ENCODE results near the gene NLRP12.
"Not testable (repeated sequence)": the region's sequence is repeated elsewhere in the genome, so short reads cannot be mapped to it uniquely, and the experiment has no call there.

Gene NLRP12, protein sequence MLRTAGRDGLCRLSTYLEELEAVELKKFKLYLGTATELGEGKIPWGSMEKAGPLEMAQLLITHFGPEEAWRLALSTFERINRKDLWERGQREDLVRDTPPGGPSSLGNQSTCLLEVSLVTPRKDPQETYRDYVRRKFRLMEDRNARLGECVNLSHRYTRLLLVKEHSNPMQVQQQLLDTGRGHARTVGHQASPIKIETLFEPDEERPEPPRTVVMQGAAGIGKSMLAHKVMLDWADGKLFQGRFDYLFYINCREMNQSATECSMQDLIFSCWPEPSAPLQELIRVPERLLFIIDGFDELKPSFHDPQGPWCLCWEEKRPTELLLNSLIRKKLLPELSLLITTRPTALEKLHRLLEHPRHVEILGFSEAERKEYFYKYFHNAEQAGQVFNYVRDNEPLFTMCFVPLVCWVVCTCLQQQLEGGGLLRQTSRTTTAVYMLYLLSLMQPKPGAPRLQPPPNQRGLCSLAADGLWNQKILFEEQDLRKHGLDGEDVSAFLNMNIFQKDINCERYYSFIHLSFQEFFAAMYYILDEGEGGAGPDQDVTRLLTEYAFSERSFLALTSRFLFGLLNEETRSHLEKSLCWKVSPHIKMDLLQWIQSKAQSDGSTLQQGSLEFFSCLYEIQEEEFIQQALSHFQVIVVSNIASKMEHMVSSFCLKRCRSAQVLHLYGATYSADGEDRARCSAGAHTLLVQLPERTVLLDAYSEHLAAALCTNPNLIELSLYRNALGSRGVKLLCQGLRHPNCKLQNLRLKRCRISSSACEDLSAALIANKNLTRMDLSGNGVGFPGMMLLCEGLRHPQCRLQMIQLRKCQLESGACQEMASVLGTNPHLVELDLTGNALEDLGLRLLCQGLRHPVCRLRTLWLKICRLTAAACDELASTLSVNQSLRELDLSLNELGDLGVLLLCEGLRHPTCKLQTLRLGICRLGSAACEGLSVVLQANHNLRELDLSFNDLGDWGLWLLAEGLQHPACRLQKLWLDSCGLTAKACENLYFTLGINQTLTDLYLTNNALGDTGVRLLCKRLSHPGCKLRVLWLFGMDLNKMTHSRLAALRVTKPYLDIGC

DNA sequence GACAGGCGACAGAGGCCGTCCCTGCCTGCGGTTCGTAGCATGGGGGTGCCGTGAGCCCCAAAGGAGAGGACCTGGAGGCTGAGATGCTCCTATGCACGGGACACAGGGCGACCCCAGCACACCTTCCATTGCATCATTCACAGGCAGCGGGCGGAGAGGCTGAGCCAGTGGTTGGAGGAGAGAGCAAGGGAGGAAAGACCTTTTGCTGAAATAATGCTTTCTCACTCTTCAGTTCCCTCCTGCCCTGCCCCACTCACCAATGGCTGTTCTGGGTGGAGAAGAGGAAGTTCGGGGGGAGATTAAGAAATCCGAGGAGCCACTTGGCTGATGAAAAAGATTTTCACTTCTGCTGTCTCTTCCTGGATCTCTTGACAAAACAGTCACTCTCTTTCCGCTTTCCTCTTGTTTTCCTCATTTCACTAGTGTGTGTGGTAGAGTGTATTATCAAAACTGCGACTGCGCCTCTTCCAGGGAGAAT, at the start of gene NLRP12:
TSS of gene NLRP12 (minus strand) at position 181 of the 478 bp plus-strand sequence. CDS start at position 41, 140 bp downstream.
- DNase-seq (ENCODE audit: low read depth in 2 of 2, low spot score in 1 of 2) = no peak

DNA sequence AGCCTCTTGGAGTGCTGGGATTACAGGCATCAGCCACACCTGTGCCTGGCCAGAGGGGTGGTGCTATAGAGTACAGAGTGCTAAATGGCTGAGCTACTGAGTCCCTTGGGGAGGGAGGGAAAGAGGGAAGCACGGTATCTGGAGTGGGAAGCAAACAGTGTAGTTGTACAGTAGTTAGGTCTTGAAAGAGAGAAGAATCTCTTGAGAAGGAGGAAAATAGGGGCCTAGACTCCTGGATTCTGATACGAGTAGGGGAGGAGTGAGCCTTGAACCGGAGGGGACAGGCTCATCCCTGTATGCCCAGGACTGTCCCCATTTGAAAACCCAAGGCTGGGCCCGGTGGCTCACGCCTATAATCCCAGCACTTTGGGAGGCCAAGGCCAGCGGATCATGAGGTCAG, 48.6 kb upstream of the NLRP12 start:
- DNase-seq (ENCODE audit: low read depth in 2 of 2, low spot score in 1 of 2) = no peak

DNA sequence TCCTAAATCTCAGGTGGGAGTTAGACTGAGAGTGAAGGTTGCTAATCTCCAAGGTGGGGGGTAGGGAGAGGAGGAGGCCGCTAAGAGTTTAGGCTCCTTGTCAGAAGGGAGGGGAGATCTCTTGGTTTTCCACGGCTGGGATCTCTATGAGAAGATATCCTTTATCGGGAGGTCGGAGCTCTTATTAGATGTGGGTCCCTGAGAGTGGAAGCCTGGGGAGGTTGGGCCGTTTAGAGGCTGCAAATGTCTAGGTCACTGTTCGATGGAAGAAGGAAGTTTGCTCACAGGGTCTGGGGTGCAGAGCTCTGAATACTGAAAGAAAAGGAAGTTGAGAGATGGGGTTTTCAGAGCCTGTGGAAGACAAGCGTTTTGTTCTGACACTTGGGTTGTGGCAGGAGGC, 47.3 kb upstream of the NLRP12 start:
- no peak for DNase-seq (ENCODE audit: low read depth in 2 of 2, low spot score in 1 of 2)

DNA sequence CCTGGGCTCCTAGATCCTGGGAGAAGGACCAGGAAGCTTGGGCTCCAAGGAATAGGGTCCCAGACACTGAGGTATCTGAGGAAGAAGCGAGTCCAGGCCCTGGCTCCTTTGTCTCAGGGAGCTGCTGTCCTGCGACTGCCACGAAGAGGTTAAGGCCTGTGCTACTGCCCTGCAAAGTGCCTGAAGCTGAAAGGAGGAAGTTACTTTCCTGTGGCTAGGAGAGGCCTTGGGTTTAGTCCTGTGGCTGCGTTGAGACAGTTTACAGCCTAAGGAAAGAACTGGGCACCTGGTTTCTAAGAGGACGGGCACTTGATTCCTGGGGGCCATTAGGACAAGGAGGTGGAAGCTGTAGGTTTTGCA, 46.4 kb upstream of the NLRP12 start:
- DNase-seq (ENCODE audit: low read depth in 2 of 2, low spot score in 1 of 2) = no peak

DNA sequence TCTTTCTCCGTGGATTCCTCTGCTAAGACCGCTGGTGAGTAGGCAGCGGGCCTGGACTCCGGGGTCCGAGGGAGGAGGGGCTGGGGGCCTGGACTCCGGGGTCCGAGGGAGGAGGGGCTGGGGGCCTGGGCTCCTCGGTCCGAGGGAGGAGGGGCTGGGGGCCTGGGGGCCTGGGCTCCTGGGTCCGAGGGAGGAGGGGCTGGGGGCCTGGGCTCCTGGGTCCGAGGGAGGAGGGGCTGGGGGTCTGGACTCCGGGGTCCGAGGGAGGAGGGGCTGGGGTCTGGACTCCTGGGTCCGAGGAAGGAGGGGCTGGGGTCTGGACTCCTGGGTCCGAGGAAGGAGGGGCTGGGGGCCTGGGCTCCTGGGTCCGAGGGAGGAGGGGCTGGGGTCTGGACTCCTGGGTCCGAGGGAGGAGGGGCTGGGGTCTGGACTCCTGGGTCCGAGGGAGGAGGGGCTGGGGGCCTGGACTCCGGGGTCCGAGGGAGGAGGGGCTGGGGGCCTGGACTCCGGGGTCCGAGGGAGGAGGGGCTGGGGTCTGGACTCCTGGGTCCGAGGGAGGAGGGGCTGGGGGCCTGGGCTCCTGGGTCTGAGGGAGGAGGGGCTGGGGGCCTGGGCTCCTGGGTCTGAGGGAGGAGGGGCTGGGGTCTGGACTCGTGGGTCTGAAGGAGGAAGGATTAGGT, 45.8 kb upstream of the NLRP12 start:
- not testable (repeated sequence) for DNase-seq (ENCODE audit: low read depth in 2 of 2, low spot score in 1 of 2)

DNA sequence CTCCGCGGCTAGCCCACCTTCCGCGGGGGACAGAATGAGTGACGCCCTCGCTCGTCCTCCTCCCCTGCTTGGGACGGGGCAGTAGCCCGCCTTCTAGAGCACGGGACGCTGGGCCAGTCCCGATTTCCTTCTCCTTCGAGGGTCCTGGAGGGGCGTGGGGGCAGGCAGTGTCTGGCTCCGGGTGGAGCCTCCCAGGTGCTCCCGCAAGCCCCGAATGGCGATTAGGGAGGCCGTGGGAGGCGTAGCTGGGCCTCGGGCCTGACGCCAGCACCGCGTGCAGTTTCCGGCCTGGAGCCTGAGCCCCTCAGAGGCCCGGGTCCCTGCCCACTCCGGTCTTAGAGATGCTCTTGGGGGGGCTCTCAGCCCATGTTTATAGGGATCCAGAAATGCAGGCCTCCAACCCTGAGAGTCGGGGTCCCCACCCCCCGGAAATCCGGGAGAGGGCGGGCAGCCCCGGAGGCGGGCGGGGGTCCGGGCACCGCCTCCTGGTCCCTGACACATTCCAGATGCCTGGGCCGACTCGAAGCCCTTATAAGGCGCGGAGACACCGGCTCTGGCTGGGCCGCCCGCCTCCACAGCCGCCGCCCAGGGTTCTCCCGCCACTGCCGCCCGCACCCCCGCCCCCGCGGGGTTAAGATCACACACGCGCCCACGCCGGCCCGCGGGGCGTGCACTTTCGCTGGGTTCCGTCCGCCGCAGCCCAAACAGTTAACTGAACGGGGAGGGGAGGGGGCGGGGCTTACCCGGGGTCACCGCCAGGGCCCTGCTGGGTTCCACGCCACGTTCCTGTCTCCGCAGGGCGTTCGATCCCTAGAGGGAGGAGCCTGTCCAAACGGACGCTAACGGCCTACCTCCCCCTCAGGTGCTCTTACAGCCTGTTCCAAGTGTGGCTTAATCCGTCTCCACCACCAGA, 45.0 kb upstream of the NLRP12 start:
- DNase-seq (ENCODE audit: low read depth in 2 of 2, low spot score in 1 of 2) = peak; percentile 54 to 83

DNA sequence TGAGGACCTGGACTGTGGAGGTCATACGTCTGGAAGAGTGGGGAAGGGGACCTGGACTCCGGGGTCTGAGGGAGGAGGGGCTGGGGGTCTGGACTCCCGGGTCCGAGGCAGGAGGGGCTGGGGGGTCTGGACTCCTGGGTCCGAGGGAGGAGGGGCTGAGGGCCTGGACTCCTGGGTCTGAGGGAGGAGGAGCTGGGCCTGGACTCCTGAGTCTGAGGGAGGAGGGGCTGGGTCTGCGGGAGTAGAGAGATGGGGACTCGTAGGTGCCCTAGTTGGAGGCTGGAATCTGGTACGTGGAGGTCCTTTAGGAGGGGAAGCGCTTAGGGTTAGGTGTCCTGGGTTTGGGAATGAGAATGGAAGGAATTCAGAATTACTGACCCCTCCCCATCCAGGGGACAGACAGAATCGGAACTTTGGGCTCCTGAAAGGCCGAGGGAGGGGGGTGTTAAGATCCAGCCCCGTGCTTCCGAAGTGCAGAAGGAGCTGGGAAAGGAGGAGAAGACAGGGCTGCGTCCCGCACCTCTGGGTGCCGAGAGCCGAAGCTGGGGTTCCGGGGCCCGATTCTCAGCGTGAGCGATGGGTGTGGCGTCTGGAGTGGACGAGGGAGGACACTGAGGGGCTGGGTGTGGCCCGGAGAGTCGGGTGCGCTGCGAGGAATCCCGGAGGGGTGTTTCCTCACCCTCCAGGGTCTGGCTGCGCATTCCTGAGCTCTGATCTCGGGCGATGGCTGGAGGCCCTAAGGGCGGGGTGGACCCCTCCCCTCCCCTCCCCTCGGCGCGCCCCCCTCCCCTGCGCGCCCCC, 44.2 kb upstream of the NLRP12 start:
- DNase-seq (ENCODE audit: low read depth in 2 of 2, low spot score in 1 of 2) = no peak

DNA sequence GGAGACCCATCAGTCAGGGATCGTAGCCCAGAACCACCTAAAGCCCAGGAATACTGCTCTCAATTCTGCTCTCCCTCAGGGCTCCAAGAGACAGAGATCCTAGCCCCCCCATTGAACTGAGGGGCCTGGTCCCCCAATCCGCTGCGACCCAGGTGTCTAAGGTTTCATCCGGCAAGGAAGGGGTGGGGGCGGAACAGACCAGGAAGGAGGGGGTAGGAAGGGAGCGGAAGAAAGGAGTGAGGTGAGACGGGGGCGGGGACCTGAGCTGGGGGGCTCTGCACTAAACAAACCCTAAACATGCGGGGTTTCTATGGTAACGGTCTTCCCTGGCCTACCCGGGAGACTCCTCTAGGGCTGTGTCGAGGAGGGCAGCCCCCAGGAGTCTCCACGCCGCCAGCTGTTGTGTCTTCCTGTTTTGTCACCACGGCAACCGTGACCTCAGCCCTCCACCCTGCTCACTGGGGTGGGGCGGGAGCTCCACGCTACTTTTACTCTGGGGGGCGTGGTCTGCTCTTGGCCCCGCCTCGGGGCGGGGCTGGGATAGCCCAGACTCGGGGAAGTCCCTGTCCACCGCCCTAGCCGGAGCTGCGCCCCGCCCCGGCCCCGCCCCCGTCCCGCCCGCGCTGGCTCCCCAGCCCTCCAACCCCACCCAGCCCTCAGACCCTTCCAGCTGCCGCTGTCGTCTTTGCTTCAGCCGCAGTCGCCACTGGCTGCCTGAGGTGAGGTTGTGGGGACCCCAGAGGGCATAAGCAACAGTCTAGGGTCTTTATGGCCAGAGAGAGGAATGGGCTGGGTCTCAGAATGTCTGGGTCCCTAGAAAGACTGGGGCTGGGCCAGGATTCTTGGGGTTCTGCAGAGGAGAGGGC, 43.3 kb upstream of the NLRP12 start, which contains the start of gene MYADM:
TSS of gene MYADM (plus strand) at position 659 of the 866 bp plus-strand sequence. CDS start 5,647 bp downstream, outside the sequence.
- DNase-seq (ENCODE audit: low read depth in 2 of 2, low spot score in 1 of 2) = peak; percentile 99

DNA sequence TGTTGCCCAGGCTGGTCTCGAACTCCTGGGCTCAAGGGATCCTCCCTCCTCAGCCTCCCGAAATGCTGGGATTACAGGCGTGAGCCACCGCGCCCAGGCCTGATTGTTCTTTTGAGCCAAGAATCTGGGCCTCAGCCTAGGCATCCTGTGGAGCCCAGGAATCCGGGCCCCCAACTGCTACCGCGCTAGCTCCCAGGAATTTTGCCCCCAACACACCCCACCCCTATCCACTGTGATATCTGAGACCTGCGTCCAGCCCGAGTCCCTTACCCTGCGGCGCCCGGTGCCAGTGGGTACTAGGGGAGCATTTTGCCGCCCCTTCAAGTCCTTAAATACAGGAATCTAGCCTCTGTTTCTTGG, 42.7 kb upstream of the NLRP12 start:
- DNase-seq (ENCODE audit: low read depth in 2 of 2, low spot score in 1 of 2) = no peak

DNA sequence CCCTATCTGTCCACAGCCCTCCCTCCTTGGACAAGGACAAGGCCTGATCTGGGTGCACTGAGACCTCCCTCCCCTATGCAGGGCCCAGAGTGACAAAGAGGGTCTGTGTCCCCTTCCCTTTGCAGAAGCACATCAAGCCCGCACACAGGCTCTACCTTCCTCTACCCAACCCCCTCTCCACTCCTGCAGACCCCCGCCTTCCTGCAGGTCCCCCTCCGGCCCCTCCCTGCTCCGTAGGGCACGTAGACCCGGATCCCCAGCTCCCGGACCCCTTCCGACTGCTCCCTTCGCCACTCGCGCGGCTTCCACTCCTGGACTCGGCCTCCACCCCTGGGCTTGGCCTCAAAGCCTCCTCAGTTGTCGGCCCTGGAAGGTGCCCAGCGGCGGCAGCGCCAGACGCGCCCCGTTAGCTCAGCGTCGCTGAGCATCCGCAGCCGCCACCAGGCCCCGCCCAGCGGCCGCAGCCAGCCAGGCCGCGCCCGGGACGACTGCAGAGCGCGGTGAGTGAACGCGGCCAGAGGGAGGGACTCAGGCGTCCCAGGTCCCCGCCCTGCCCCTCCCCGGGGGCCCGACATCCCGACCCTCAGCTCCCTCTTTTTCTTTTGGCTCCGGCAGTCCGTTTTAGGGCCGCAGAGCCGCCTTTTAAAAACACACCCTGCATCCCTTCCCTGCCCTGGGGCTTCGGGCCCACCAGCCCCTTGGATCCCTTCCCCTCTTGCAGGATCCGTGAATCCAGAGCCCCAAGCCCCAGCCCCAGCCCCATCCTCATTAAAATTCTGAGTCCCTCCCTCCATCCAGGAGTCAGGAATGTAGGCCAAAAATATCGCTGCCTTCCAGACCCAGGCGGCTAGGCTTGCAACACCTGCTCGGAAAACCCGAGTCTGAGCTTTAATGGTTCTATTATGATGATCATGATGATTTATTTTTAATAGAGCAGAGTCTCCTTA, 42.1 kb upstream of the NLRP12 start:
- no peak for DNase-seq (ENCODE audit: low read depth in 2 of 2, low spot score in 1 of 2)

DNA sequence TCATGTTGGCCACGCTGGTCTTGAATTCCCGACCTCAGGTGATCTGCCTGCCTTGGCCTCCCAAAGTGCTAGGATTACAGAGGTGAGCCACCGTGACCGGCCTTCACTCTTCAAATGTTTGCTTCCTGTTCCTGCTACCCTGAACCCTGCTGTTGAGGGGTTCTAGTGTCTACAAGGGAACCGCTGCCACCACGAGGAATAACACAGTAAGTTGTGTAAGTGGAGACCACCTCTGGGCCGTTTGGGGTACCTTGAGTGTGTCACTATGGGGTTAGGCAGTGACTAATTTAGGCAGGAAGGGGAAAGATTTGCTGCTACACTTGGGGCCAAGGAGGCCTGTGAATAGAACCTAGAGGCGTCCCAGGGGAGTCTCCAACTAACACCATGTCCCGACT, 41.4 kb upstream of the NLRP12 start:
- no peak for DNase-seq (ENCODE audit: low read depth in 2 of 2, low spot score in 1 of 2)

DNA sequence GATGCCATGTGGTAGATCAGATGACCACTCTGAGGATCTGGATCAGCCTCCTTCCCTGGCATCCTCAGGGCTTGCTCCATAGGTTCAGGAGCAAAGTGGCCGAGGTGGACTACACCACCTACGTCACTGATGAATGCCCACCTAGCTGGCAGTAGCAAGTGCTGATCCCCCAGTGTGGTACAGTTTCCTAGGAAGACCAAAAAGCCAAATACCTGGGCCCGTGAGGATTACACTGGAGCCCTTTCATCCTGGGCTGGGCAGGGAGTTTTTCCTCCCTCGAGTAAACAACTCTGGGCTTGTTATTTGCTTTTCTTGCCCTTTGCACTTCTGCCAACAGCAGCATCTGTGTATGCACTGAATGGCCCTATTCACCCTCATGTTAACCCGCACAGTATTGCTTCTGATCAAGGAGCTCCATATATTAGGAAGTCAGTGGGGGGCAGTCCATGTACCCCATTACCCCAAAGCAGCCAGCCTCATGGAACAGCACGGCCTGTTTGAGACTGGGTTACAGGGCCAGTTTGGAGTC, 40.3 kb upstream of the NLRP12 start:
- no peak for DNase-seq (ENCODE audit: low read depth in 2 of 2, low spot score in 1 of 2)

DNA sequence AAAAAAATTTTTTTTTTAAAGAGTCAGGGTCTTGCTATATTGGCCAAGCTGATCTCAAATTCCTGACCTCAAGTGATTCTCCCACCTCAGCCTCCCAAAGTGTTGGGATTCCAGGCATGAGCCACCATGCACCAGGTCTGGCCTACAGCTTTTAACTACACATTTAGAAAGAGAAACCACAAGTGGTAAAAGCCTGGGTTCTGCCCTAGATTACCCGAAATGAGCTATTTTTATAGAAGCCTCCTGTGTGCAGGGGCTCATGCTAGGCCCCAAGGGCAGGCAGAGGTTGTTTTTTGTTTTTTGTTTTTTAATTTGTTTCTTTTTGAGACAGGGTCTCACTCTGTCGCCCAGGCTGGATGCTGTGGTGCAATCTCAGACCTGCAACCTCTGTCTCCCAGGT, 29.6 kb upstream of the NLRP12 start:
- no peak for DNase-seq (ENCODE audit: low read depth in 2 of 2, low spot score in 1 of 2)

DNA sequence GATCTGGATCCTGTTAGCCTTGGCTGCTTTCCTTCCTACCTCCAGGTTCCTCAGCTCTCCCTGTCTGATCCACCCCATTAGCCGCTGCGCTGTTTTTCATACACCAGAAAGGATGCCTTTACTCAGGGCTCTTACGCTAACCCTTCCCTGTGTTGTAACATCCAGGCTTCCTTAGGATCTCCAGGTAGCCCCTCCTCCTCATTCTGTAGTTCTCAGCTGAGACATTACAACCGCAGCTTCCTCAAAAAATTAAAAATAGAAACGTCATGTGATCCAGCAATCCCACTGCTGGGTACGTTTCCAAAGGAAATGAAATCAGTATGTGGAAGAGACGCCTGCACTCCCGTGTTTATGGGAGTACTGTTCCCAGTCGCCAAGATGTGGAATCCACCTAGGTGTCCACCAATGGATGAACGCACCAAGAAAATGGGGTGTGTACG, 25.1 kb upstream of the NLRP12 start:
- no peak for DNase-seq (ENCODE audit: low read depth in 2 of 2, low spot score in 1 of 2)

DNA sequence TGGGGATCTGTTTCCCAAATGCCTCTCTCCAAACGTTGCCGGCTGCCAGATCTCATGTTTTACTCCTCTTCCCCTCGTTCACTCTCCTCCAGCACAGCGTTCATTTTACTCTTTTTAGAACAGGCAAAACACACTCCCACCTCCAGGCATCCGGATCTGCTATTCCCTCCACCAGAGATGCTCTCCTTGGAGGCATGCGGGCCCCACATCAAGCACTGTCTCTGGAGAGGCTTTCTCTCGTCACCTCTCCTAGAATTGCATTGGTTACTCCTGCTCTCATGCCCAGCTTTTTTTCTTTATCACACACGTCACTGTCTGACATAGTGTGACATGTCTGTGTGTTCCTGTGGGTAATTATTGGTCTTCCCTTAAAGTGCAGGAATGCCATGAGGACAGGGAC, 23.4 kb upstream of the NLRP12 start:
- DNase-seq (ENCODE audit: low read depth in 2 of 2, low spot score in 1 of 2) = no peak

DNA sequence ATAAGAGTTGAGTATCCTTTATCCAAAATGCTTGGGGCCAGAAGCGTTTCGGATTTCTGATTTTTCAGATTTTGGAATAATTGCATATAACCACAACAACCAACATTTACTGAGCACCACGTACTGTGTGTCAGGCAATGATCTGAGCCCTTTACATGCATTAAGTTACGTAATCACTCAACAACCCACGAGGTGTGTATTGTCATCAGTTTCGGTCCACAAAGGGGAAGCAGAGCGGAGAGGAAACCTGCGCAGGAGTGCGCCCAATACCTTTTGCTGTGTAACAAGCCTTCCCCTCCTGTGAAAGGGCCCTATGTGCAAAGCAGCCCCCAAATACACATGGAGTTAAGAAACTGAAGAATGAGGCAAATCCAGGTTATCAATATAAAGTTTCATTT, 20.7 kb upstream of the NLRP12 start:
- DNase-seq (ENCODE audit: low read depth in 2 of 2, low spot score in 1 of 2) = no peak

DNA sequence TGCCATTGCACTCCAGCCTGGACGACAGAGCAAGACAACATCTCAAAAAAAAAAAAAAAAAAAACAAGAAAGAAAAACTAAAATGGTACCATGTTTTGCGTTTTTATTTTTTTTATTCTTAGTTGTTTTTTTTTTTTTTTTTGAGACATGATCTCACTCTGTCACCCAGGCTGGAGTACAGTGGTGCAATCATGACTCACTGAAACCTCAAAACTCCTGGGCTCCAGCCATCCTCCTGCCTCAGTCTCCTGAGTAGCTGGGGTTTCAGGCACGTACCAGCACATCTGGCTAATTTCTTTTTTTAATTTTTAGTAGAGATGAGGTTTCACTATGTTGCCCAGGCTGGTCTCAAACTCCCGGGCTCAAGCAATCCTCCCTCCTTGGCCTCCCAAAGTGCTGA, 16.8 kb upstream of the NLRP12 start:
- DNase-seq (ENCODE audit: low read depth in 2 of 2, low spot score in 1 of 2) = not testable (repeated sequence)
